Measurements from ENCODE around the gene PCMTD2.
"Not testable (repeated sequence)": the region's sequence is repeated elsewhere in the genome, so short reads cannot be mapped to it uniquely, and the experiment has no call there.

Gene PCMTD2

DNA sequence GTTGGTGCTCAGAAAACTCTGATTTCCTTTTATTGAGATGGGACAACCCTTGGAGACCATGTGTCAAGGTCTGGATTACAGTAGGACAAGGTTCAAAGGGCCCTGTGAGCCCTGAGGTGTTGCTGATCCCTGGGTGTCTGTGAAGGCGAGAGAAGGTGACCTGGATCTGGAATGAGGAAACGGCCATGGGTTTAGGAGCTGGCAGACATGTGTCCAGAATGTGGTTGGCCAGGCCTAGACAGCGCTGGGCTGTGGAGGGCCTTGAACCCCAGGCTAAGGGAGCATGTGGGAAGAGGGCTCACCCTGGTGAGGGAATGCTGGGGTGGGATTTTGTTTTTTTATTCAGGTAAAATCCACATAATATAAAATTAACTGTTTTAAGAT, 24.9 kb downstream of the PCMTD2 start:
- Histone ChIP-seq H3K27ac (no peak overlapping the region), H3K9me3 (replicated peaks in 1 of 11) (peaks cover 0 to 11% (median 9%) of the 10 kb centered on the region in 11 experiments; a peak in 17 of 22 replicates), H3K4me1 (peaks cover 0 to 13% (median 8%) of the 10 kb centered on the region in 10 experiments; a peak in 10 of 20 replicates), H3K4me3 (no peak overlapping the region), H3K4me2 (no peak overlapping the region), H3K36me3 (peaks cover 4 to 19% (median 7%) of the 10 kb centered on the region in 11 experiments; a peak in 9 of 22 replicates), H4K20me1 (peaks cover 0 to 6% (median 0%) of the 10 kb centered on the region in 11 experiments; a peak in 3 of 22 replicates), H3K9ac (no peak overlapping the region), H3K27me3 (no peaks in the 10 kb centered on the region)
- no peak for TF ChIP-seq Cebpa-rat (IDR thresholded peaks at IDR 0.05)

DNA sequence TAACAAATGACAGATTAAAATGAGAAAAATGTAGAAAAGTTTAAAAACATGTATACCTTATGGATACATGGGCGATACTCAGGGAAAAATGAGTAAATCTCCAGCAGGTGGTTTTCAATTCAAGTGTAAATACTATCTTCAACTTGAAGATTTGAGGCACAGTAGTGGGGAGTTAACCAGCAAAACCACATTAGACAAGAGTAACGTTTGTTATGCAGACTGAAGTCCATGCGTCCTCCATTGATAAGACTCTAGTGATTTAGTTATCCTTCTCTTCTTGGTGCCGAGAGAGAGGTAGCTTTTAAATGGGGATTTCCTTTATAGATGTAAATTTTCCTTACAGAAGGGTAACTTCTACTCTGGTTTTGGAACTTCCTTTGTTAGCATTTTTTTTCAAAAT, 28.1 kb downstream of the PCMTD2 start:
- Histone ChIP-seq H3K27ac (no peak overlapping the region), H3K36me3 (no peaks in the 10 kb centered on the region), H3K4me2 (no peak overlapping the region), H3K4me1 (peaks cover 0 to 13% (median 4%) of the 10 kb centered on the region in 10 experiments; a peak in 8 of 20 replicates), H3K4me3 (no peak overlapping the region), H3K9ac (no peak overlapping the region), H3K27me3 (no peaks in the 10 kb centered on the region), H3K9me3 (replicated peaks in 1 of 11) (peaks cover 9 to 21% (median 20%) of the 10 kb centered on the region in 11 experiments; a peak in 21 of 22 replicates), H4K20me1 (no peaks in the 10 kb centered on the region)
- TF ChIP-seq Cebpa-rat (IDR thresholded peaks at IDR 0.05) = no peak

DNA sequence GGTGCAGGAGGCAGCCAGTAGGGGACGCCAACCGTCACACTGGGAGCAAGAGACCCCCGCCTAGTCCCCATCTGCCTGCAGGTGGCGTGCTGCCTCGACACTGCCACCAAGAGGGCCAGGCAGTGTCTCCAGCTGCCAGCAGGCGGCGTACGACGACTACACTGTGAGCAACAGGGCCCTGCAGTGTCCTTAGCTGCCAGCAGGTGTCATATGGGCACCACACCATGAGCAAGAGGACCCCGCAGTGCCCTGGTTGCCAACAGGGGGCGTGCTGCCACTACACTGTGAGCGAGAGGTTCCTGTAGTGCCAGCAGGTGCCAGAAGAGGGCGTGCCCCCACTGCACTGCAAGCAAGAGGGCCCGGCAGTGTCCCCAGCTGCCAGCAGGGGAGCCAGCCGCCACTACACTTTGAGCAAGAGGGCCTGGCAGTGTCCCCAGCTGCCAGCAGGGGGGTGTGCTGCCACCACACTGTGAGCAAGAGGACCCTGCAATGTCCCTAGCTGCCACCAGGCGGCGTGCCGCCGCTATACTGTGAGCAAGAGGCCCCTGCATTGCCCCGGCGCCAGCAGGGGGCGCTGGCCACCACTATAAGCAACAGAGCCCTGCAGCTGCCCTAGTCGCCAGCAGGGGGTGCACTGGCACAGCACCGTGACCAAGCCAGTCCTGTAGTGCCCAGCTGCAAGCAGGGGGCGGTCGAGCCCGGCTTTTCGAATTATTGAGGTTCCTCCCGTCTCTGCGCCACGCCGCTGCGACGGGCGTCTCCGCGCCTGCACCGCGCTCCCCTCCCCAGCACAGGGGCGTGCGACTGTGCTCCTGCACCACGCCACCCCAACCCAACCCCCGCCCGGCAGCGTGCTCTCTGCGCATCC, 30.3 kb downstream of the PCMTD2 start:
- H3K4me1 ChIP-seq, H3K27ac ChIP-seq, H4K20me1 ChIP-seq, H3K4me2 ChIP-seq, H3K9ac ChIP-seq, H3K36me3 ChIP-seq, H3K4me3 ChIP-seq, H3K27me3 ChIP-seq: not testable (repeated sequence)
- peaks cover 9 to 21% (median 20%) of the 10 kb centered on the region in 11 experiments; a peak in 21 of 22 replicates for H3K9me3 ChIP-seq (replicated peaks in 1 of 11)

DNA sequence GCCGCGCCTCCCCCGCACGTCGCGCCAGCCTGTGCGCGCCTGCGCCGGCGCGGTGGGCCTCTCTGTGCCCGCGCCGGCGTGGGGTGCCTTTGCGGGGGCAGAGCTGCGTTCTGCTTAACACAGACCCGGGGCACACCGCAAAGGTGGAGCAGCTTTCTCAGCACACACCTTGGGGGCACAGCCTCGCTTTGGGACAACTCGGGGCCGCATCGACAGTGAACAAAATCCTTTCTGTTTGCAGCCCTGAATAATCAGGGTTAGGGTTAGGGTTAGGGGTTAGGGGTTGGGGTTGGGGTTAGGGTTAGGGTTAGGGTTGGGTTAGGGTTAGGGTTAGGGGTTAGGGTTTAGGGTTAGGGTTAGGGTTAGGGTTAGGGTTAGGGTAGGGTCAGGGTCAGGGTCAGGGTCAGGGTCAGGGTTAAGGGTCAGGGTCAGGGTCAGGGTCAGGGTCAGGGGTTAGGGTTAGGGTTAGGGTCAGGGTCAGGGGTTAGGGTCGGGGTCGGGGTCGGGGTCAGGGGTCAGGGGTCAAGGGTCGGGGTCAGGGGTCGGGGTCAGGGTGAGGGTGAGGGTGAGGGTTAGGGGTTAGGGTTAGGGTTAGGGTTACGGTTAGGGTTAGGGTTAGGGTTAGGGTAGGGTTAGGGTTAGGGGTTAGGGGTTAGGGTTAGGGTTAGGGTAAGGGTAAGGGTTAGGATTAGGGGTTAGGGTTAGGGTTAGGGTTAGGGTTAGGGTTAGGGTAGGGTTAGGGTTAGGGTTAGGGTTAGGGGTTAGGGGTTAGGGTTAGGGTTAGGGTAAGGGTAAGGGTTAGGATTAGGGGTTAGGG, 31.1 kb downstream of the PCMTD2 start:
- not testable (repeated sequence) for H4K20me1 ChIP-seq, H3K4me2 ChIP-seq, H3K4me1 ChIP-seq, H3K27me3 ChIP-seq, H3K9ac ChIP-seq, H3K36me3 ChIP-seq, H3K27ac ChIP-seq, H3K4me3 ChIP-seq
- peaks cover 9 to 21% (median 20%) of the 10 kb centered on the region in 11 experiments; a peak in 21 of 22 replicates for H3K9me3 ChIP-seq (replicated peaks in 1 of 11)

DNA sequence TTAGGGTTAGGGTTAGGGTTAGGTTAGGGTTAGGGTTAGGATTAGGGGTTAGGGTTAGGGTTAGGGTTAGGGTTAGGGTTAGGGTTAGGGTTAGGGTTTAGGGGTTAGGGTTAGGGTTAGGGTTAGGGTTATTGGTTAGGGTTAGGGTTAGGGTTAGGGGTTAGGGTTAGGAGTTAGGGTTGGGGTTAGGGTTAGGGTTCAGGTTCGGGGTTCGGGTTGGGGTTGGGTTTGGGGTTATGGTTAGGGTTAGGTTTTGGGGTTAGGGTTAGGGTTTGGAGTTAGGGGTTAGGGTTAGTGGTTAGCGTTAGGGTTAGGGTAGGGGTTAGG, 31.7 kb downstream of the PCMTD2 start:
- H4K20me1 ChIP-seq, H3K36me3 ChIP-seq, H3K9ac ChIP-seq, H3K27me3 ChIP-seq, H3K4me2 ChIP-seq, H3K4me1 ChIP-seq, H3K27ac ChIP-seq, H3K4me3 ChIP-seq: not testable (repeated sequence)
- H3K9me3 ChIP-seq (replicated peaks in 1 of 11) = peaks cover 9 to 21% (median 20%) of the 10 kb centered on the region in 11 experiments; a peak in 21 of 22 replicates

DNA sequence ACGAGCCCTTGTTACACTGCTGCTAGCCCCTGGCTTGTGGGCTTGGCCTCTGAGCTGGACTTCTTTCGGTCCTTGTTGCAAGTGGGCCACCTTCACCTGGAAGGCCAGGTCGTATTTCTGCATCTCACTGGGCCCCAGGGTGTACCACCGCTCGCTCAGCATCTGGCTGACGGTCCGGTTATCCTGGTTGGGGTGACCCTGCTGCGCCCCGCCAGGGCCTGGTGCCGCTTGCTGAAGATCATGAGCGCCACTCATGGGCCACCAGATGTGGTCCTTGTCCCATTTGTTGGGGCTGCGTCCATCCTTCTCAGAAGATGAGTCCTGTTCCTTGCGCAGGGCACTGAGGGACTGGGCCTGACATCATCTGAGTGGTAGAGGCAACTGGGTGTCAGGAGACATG, 36.6 kb downstream of the PCMTD2 start:
- not testable (repeated sequence) for H3K4me1 ChIP-seq; H4K20me1 ChIP-seq; H3K9ac ChIP-seq; H3K4me2 ChIP-seq; H3K27ac ChIP-seq; H3K9me3 ChIP-seq (replicated peaks in 1 of 11); H3K4me3 ChIP-seq; H3K27me3 ChIP-seq; H3K36me3 ChIP-seq

DNA sequence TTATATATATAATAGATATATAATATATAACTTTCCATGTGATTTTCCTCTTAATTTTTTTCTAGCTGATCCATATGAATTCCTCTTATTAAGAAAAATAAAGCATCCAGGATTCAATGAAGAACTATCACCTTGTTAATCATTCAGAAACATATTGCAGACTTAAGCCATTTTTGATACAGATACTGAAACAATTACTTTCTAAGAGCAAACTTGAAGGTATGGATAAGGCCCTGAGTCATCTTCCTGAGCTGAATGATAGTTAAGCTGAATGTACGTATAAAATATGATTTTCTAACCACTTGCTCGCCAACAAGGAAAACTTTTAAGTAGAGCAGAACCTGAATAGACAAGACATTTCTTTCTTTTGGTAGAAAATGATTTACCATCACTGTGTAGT, 47.5 kb downstream of the PCMTD2 start:
- not testable (repeated sequence) for H3K9ac ChIP-seq, H4K20me1 ChIP-seq

DNA sequence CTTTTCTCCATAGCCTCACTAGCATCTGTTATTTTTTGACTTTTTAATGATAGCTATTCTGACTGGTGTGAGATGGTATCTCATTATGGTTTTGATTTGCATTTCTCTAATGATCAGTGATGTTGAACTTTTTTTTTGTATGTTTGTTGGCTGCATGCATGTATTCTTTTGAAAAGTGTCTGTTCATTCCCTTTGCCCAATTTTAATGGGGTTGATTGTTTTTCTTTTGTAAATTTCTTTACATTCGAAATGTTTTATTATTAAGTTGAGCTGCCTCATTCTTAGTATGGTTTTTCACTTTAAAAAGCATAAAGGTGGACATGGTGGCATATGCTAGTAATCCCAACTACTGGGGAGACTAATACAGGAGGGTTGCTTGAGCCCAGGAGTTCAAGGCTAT, 58.2 kb downstream of the PCMTD2 start:
- H3K4me1 ChIP-seq; H4K20me1 ChIP-seq; H3K27ac ChIP-seq; H3K36me3 ChIP-seq; H3K9ac ChIP-seq; H3K27me3 ChIP-seq; H3K9me3 ChIP-seq (replicated peaks in 1 of 11); H3K4me3 ChIP-seq; H3K4me2 ChIP-seq: not testable (repeated sequence)

More for the DNA sequence above, 47.5 kb downstream of the PCMTD2 start:
- H3K27ac ChIP-seq; H3K9me3 ChIP-seq (replicated peaks in 1 of 11); H3K4me2 ChIP-seq; H3K4me1 ChIP-seq; H3K4me3 ChIP-seq; H3K27me3 ChIP-seq; H3K36me3 ChIP-seq: not testable (repeated sequence)

DNA sequence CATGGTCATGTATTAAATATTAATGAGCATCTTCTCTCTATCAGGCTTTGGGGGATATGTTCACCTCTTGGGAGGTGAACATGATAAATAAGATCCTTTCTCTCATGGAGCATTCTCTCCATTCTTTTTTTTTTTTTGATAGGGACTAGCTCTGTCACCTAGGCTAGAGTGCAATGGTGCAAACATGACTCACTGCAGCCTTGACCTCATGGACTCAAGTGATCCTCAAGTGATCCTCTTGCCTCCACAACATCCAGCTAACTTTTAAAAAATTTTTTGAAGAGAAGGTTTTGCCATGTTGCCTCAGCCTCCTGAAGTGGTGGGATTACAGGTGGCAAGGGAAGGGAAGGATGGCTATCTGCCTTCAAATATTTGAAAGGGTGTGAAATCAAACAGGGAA, 59.8 kb downstream of the PCMTD2 start:
- H3K27me3 ChIP-seq; H3K4me1 ChIP-seq; H3K4me3 ChIP-seq; H3K9ac ChIP-seq; H3K36me3 ChIP-seq; H3K27ac ChIP-seq; H3K9me3 ChIP-seq (replicated peaks in 1 of 11); H3K4me2 ChIP-seq; H4K20me1 ChIP-seq: not testable (repeated sequence)

DNA sequence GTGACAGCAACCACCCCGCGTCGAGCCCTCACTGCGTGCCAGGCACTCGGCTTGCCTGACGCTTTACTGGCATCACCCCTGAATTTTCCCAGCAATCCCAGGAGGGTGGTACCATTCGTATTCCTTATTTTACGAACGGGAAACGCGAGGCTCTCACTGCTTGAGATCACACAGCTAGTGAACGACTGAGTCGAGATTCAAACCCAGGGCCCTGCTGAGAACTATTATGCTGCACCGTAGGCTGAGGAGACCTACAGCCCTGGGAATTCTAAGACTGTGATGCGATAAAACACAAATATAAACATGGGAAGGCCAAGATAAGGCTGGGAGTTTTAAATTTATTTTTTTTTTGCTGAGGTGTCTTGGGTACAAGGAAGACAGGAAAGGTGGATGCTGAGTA, 60.3 kb downstream of the PCMTD2 start:
- not testable (repeated sequence) for H3K4me3 ChIP-seq; H3K9me3 ChIP-seq (replicated peaks in 1 of 11); H3K27me3 ChIP-seq; H3K36me3 ChIP-seq; H3K4me2 ChIP-seq; H3K4me1 ChIP-seq; H3K27ac ChIP-seq; H3K9ac ChIP-seq; H4K20me1 ChIP-seq

DNA sequence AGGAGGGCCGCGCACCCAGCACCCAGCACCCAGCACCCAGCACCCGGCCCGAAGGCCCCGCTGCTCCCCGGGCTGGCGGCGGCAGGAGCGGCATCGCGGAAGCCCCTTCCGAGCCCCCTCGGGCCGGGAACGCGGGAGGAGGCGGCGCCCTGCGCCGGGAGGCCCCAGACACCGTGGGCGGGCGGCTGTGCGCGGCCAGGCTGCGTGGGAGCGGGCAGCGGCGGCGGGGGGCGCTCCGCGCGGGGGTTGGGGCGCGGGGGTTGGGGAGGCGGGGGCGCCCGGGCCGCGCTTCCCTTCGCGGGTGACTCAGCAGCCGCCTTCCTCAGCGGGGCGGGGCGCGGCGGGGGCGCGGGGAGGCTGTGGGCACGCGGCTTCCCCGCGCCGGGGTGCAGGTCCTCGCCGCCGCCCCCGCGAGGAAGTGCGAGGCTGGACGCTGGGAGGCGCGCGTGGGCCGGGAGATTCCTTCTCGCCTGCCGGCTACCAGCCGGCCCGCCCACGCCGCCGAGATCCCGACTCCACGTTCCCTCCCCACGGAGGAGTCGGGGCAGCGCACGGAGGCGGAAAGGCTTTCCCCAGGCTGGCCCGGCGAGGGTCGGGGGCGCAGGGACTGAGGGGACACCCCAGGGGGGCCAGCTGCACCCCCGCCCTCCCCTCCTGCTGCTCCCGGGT, 61.0 kb downstream of the PCMTD2 start:
- not testable (repeated sequence) for H3K9me3 ChIP-seq (replicated peaks in 1 of 11); H3K36me3 ChIP-seq; H3K4me2 ChIP-seq; H3K27me3 ChIP-seq; H3K4me1 ChIP-seq; H3K4me3 ChIP-seq; H3K9ac ChIP-seq; H3K27ac ChIP-seq; H4K20me1 ChIP-seq

DNA sequence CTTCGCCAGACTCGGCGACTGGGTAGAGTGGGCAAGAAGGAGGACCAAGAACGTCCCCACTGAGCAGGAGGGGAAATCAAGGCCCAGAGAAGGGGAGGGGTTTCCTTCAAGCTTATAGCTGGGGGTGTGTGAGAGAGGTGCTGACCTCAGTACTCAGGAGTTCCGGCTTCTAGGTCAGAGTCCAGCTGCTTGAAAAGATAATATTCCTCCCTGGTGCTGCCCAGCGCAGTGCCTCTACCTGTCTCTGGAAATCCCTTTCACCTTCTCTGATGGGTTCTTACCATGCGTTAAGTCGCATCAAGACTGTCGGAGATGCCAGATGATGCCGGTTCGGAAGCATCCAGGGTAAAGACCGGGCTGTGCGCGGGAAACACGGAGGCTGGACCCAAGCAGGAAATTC, 61.8 kb downstream of the PCMTD2 start:
- not testable (repeated sequence) for H3K4me1 ChIP-seq; H3K9ac ChIP-seq; H3K4me3 ChIP-seq; H3K9me3 ChIP-seq (replicated peaks in 1 of 11); H3K4me2 ChIP-seq; H3K27me3 ChIP-seq; H4K20me1 ChIP-seq; H3K36me3 ChIP-seq; H3K27ac ChIP-seq

DNA sequence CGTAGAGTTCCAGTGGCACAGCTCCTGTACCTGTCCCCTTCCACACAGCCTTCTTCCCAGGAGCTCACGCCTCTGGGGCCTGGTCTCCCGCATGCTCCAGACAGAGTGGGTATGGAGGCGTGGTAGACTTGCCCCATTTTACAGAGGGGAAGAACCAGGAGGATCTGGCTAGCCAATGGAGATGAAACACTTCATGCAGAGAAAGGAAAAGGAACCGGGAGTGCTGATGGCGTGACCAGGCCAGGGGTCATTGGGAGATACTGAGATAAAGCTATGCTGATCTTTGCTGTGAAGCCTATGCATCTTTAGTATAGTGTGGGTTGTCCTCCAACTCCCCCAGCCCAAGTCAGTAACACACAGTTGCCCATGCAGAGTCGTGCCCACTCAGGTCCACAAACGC, 62.5 kb downstream of the PCMTD2 start:
- H3K36me3 ChIP-seq, H3K9ac ChIP-seq, H3K27me3 ChIP-seq: not testable (repeated sequence)

More for the DNA sequence above, 62.5 kb downstream of the PCMTD2 start:
- not testable (repeated sequence) for H3K4me2 ChIP-seq; H3K27ac ChIP-seq; H4K20me1 ChIP-seq; H3K4me1 ChIP-seq; H3K9me3 ChIP-seq (replicated peaks in 1 of 11); H3K4me3 ChIP-seq
